Liver (tissue), 9 donors: ENCODE data around the gene ASPG. TPM values are rescaled to one million over a fixed set of nuclear protein-coding genes. Genes with fewer than 3 reads are reported as not detected.

Source experiments
- DNase-seq: peaks from one replicate; pipeline ENCODE4 v3.0.0-alpha.2; 2017; ENCODE audit warnings: low spot score
- H3K27ac ChIP-seq, 2 donors: one replicate each; pipeline ENCODE4 v1.7.0; 2013; ENCODE audit warnings: inconsistent platforms in 2 of 2, low read length in 2 of 2, control low read depth in 1 of 2, low read depth in 1 of 2, mild to moderate bottlenecking in 1 of 2
- H3K27me3 ChIP-seq, 4 donors: one replicate each; pipeline versions ENCODE4 v1.6.1 to v1.7.0; 2013; ENCODE audit warnings: low read length in 3 of 4, inconsistent platforms in 1 of 4, mild to moderate bottlenecking in 1 of 4, moderate library complexity in 1 of 4; ENCODE audit not compliant: control insufficient read depth in 4 of 4, insufficient read depth in 4 of 4
- H3K36me3 ChIP-seq, 4 donors: one replicate each; pipeline versions ENCODE4 v1.6.1 to v1.7.0; 2013; ENCODE audit warnings: low read length in 3 of 4, mild to moderate bottlenecking in 3 of 4, low read depth in 1 of 4, moderate library complexity in 1 of 4; ENCODE audit not compliant: control insufficient read depth in 4 of 4, insufficient read depth in 3 of 4
- H3K4me1 ChIP-seq, 4 donors: one replicate each; pipeline versions ENCODE4 v1.6.1 to v1.7.0; 2013; ENCODE audit warnings: low read length in 3 of 4, mild to moderate bottlenecking in 3 of 4, moderate library complexity in 1 of 4; ENCODE audit not compliant: control insufficient read depth in 4 of 4, insufficient read depth in 4 of 4
- H3K4me3 ChIP-seq, 3 donors: one replicate each; pipeline versions ENCODE4 v1.6.1 to v1.7.0; 2013; ENCODE audit warnings: low read length in 3 of 3, control low read depth in 1 of 3, low read depth in 1 of 3, mild to moderate bottlenecking in 1 of 3
- H3K9ac ChIP-seq, 2 donors: one replicate each; pipeline ENCODE4 v1.7.0; 2013; ENCODE audit warnings: low read length in 2 of 2, mild to moderate bottlenecking in 2 of 2, moderate library complexity in 2 of 2, control low read depth in 1 of 2, low read depth in 1 of 2
- H3K9me3 ChIP-seq, 4 donors: one replicate each; pipeline versions ENCODE4 v1.6.1 to v1.7.0; 2013; ENCODE audit warnings: low read length in 3 of 4; ENCODE audit not compliant: control insufficient read depth in 4 of 4
- ATF3 ChIP-seq: IDR thresholded peaks from 2 replicates; pipeline ENCODE4 v1.6.1; 2016; ENCODE audit warnings: antibody characterized with exemption
- CTCF ChIP-seq: fragments of 150-350 bp; IDR thresholded peaks from 2 replicates; pipeline ENCODE4 v1.5.1; 2017; ENCODE audit warnings: improper control_type of control experiment, low read depth, low read length; ENCODE audit not compliant: missing input control
- EGR1 ChIP-seq, 2 donors: IDR thresholded peaks; 2 replicates each; pipeline ENCODE4 v1.6.1; 2016 to 2018; ENCODE audit warnings: antibody characterized with exemption in 2 of 2, low read depth in 2 of 2
- FOXA1 ChIP-seq: IDR thresholded peaks from 2 replicates; pipeline ENCODE4 v1.6.1; 2016; ENCODE audit warnings: antibody characterized with exemption
- FOXA2 ChIP-seq: IDR thresholded peaks from 2 replicates; pipeline ENCODE4 v1.6.1; 2016; ENCODE audit warnings: antibody characterized with exemption
- GABPA ChIP-seq, 2 donors: IDR thresholded peaks in 1 of 2; conservative IDR thresholded peaks in 1 of 2; 2 replicates each; pipeline ENCODE4 v1.6.1; 2016; ENCODE audit warnings: antibody characterized with exemption in 2 of 2, mild to moderate bottlenecking in 1 of 2, moderate library complexity in 1 of 2
- HNF4A ChIP-seq, 2 donors: conservative IDR thresholded peaks; 2 replicates each; pipeline ENCODE4 v1.6.1; 2016; ENCODE audit warnings: antibody characterized with exemption in 2 of 2, mild to moderate bottlenecking in 2 of 2
- HNF4G ChIP-seq: IDR thresholded peaks from 2 replicates; pipeline ENCODE4 v1.6.1; 2016; ENCODE audit warnings: antibody characterized with exemption
- JUND ChIP-seq, 2 donors: IDR thresholded peaks; 2 replicates each; pipeline ENCODE4 v1.6.1; 2016; ENCODE audit warnings: antibody characterized with exemption in 2 of 2
- MAX ChIP-seq: IDR thresholded peaks from 2 replicates; pipeline ENCODE4 v1.6.1; 2016; ENCODE audit warnings: antibody characterized with exemption
- NR2F2 ChIP-seq: IDR thresholded peaks from 2 replicates; pipeline ENCODE4 v1.6.1; 2016; ENCODE audit warnings: antibody characterized with exemption
- RAD21 ChIP-seq, 2 donors: IDR thresholded peaks; 2 replicates each; pipeline ENCODE4 v1.6.1; 2016; ENCODE audit warnings: antibody characterized with exemption in 2 of 2, mild to moderate bottlenecking in 2 of 2
- REST ChIP-seq: IDR thresholded peaks from 2 replicates; pipeline ENCODE4 v1.6.1; 2016; ENCODE audit warnings: antibody characterized with exemption, mild to moderate bottlenecking
- RXRA ChIP-seq, 2 donors: IDR thresholded peaks; 2 replicates each; pipeline ENCODE4 v1.6.1; 2017 to 2018; ENCODE audit warnings: antibody characterized with exemption in 2 of 2, mild to moderate bottlenecking in 1 of 2
- SP1 ChIP-seq: IDR thresholded peaks from 2 replicates; pipeline ENCODE4 v1.6.1; 2018; ENCODE audit warnings: antibody characterized with exemption, mild to moderate bottlenecking
- TAF1 ChIP-seq: conservative IDR thresholded peaks from 2 replicates; pipeline ENCODE4 v1.6.1; 2016; ENCODE audit warnings: antibody characterized with exemption, mild to moderate bottlenecking
- YY1 ChIP-seq: IDR thresholded peaks from 2 replicates; pipeline ENCODE4 v1.6.1; 2016; ENCODE audit warnings: antibody characterized with exemption, mild to moderate bottlenecking
- ZBTB33 ChIP-seq: IDR thresholded peaks from 2 replicates; pipeline ENCODE4 v1.6.1; 2016; ENCODE audit warnings: antibody characterized with exemption
- WGBS: extraction: QIAGEN DNeasy Blood & Tissue Kit; methylation state at CpG from one replicate; pipeline ENCODE4 v1.1.7; 2013; 5-methylcytosine and 5-hydroxymethylcytosine counted together
- polyA plus RNA-seq, 2 donors: library from polyadenylated mRNA; stranded (reverse) in 1 of 2; unstranded in 1 of 2; fragments of 200-250 nt in 1 of 2; fragments of >200 nt in 1 of 2; fragmentation: Nextera tagmentation in 1 of 2; extraction: Ambion mirVana in 1 of 2; gene quantifications; one replicate each; pipeline versions ENCODE4 v1.2.1 to v1.2.3, GENCODE V29; 2013 to 2015
- total RNA-seq, 2 donors: library from RNA; depleted of rRNA; stranded (reverse); fragments of >200 nt; gene quantifications; one replicate each; pipeline ENCODE4 v1.2.3, GENCODE V29; 2014
- donor health status: healthy.
- donor health status: healthy.
- donor health status: healthy.
- donor health status: healthy.
- donor health status: healthy.

ASPG gene
- total and polyA plus RNA-seq, 4 donors = 42.4 to 158 (median 110) TPM

- H3K27me3 ChIP-seq = no peaks in the 10 kb centered on the region
- H3K4me3 ChIP-seq = no peak overlapping the region
- TF ChIP-seq SP1 = no peak
- H3K4me1 ChIP-seq = peaks cover 4 to 20% (median 9%) of the 10 kb centered on the region in 4 donors
- 85% methylated on average over 25 of the region's 25 CpGs for WGBS
- H3K27ac ChIP-seq = no peak overlapping the region
- no peak overlapping the region for H3K9ac ChIP-seq
- H3K36me3 ChIP-seq = peaks cover 0 to 21% (median 8%) of the 10 kb centered on the region in 4 donors
- DNase-seq = no peak
- H3K9me3 ChIP-seq = no peaks in the 10 kb centered on the region
These were observed 11.5 kb downstream of the ASPG start for GRCh38 chr14:104096751-104097700.

GRCh38 chr14:104098272-104099095 is 13.0 kb downstream of the ASPG start:
- H3K36me3 ChIP-seq = peaks cover 0 to 21% (median 8%) of the 10 kb centered on the region in 4 donors
- no peaks in the 10 kb centered on the region for H3K9me3 ChIP-seq
- DNase-seq = no peak
- TF ChIP-seq TAF1 = no peak
- no peak for TF ChIP-seq SP1
- TF ChIP-seq HNF4A (conservative IDR thresholded peaks at IDR 0.05) = no peak
- no peak for TF ChIP-seq MAX
- no peak for TF ChIP-seq HNF4G
- TF ChIP-seq FOXA1 = no peak
- no peak for TF ChIP-seq NR2F2
- TF ChIP-seq RAD21 (IDR thresholded peaks at IDR 0.05) = no peak
- no peak for TF ChIP-seq ZBTB33
- TF ChIP-seq CTCF = no peak
- no peak for TF ChIP-seq RXRA (IDR thresholded peaks at IDR 0.05)
- no peak for TF ChIP-seq EGR1 (IDR thresholded peaks at IDR 0.05; ENCODE audit: low read depth in 2 of 2)
- no peak for TF ChIP-seq ATF3
- no peak for TF ChIP-seq GABPA (IDR thresholded peaks at IDR 0.05 in 1 of 2, conservative IDR thresholded peaks at IDR 0.05 in 1 of 2)
- no peak for TF ChIP-seq REST
- no peak for TF ChIP-seq JUND (IDR thresholded peaks at IDR 0.05)
- TF ChIP-seq YY1 = no peak
- no peak for TF ChIP-seq FOXA2
- H3K27me3 ChIP-seq = no peaks in the 10 kb centered on the region
- peaks cover 0 to 9% (median 4%) of the 10 kb centered on the region in 4 donors for H3K4me1 ChIP-seq
- no peak overlapping the region for H3K4me3 ChIP-seq
- H3K27ac ChIP-seq = no peak overlapping the region
- H3K9ac ChIP-seq = no peak overlapping the region
- 93% methylated on average over 25 of the region's 25 CpGs for WGBS
